Vagina (tissue), 2 donors: ENCODE measurements around the gene TSPO.

Source experiments
- POLR2AphosphoS5 ChIP-seq, 2 donors: sonication (generic); formaldehyde crosslinking; IDR thresholded peaks; one replicate each; pipeline ENCODE4 v1.9.0; 2017; ENCODE audit warnings: antibody characterized with exemption in 2 of 2, mild to moderate bottlenecking in 2 of 2, low read depth in 1 of 2; ENCODE audit not compliant: insufficient read depth in 1 of 2
- TF ChIP-seq, protein P1 (sequence below), 3 experiments: fragments of 450-650 bp in 2 of 3; fragments of 200-600 bp in 1 of 3; sonication (generic) in 1 of 3; IDR thresholded peaks; one replicate each; pipeline ENCODE4 v1.5.1; 2017 to 2019; ENCODE audit warnings: antibody characterized with exemption in 3 of 3, mild to moderate bottlenecking in 2 of 3, moderate library complexity in 2 of 3

DNA sequence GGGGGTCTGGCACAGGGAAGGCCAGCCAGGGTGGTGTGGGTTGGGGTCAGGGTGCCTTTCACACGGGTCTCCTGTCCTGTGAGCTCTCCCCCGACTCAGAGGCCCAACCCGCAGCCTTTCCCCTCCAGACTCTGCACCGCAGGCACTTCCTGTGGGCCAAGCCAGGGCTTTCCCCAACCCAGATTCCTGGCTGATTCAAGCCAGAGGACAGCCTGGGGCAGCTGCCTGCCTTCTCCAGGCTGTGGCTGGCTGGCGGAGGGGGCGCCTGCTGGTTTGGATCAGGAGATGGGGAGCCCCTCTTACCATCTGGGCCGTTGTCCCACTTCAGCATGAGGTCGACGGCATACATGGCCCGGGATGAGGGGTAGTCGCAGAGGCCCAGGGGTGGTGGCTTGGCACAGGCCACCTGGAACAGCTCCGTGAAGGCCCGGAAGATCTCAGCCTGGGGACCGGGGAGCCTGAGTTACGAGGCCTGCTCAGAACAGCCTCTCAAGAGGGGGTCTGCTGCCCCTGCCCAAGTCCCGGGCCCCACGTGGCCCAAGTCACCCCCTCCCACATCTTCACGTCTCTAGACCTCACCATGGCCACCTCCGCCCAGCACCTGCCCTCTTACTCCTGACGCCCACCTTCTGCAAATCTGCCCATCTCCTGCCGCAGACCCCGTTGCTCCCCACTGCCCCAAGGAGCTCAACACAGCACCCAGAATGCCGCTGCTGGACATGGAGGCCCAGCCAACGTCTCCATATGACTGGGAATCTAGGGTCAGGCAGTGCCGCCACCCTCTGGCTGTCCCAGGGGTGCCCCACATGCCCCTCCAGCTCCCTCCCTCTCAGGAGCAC, 17.3 kb downstream of the TSPO start:
- TF ChIP-seq, protein P1, sequence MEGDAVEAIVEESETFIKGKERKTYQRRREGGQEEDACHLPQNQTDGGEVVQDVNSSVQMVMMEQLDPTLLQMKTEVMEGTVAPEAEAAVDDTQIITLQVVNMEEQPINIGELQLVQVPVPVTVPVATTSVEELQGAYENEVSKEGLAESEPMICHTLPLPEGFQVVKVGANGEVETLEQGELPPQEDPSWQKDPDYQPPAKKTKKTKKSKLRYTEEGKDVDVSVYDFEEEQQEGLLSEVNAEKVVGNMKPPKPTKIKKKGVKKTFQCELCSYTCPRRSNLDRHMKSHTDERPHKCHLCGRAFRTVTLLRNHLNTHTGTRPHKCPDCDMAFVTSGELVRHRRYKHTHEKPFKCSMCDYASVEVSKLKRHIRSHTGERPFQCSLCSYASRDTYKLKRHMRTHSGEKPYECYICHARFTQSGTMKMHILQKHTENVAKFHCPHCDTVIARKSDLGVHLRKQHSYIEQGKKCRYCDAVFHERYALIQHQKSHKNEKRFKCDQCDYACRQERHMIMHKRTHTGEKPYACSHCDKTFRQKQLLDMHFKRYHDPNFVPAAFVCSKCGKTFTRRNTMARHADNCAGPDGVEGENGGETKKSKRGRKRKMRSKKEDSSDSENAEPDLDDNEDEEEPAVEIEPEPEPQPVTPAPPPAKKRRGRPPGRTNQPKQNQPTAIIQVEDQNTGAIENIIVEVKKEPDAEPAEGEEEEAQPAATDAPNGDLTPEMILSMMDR (IDR thresholded peaks at IDR 0.05): no peak
- no peak for TF ChIP-seq POLR2AphosphoS5 (IDR thresholded peaks at IDR 0.05; ENCODE audit: insufficient read depth in 1 of 2, low read depth in 1 of 2)
